22Rv1 (cell line): ENCODE measurements around the gene SOAT2.

Source experiments
- CTCF ChIP-seq: fragments of 450-650 bp; IDR thresholded peaks from 2 replicates; pipeline ENCODE4 v1.5.1; 2017; ENCODE audit warnings: mild to moderate bottlenecking
- ZFX ChIP-seq: fragments of 450-650 bp; IDR thresholded peaks from 2 replicates; pipeline ENCODE4 v1.6.1; 2017; ENCODE audit warnings: antibody characterized with exemption, borderline replicate concordance

DNA sequence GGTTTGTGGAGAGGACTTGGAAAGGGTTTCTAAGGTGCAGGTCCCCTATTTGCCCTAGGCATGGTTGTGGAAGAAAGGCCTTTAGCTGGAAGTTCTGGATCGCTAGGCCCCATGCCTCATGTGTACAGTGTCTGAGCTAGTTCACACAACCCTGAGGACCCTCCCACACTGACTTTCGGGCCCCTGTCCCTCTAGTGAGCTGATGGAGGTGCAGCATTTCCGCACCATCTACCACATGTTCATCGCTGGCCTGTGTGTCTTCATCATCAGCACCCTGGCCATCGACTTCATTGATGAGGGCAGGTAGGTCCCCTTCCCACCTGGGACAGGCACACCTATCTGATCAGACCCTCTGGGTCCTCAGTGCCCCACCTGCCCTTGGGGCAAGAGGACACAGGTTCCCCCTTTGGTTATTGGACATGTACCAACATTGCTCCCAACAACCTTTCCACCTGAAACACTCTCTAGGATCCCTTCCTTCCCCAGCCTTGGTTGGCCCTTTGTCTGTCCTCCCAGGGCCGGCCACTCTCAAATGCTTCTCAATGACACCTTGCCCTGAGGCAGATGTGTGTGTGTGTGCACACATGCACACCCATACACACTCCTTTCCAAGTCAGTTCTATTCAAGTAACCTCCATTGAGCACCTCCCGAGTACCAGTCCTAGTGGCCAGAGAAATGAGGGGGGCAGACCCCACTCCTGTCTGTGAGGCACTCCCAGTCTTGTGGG is 2.6 kb downstream of the SOAT2 start:
- no peak for TF ChIP-seq CTCF
- no peak for TF ChIP-seq ZFX
